Esophagus squamous epithelium (tissue), 4 donors: Measurements from ENCODE around the gene SEC14L6.

Experiments
- CTCF ChIP-seq, 6 experiments: fragments of 450-650 bp in 4 of 6; fragments of 200-600 bp in 2 of 6; sonication (generic) in 2 of 6; IDR thresholded peaks; one replicate each; pipeline ENCODE4 v1.5.1; 2016 to 2019; ENCODE audit warnings: antibody characterized with exemption in 6 of 6, mild to moderate bottlenecking in 4 of 6, moderate library complexity in 4 of 6
- POLR2A ChIP-seq, 4 donors: fragments of 450-650 bp; IDR thresholded peaks; one replicate each; pipeline ENCODE4 v1.6.1; 2017; ENCODE audit warnings: antibody characterized with exemption in 4 of 4, mild to moderate bottlenecking in 4 of 4, moderate library complexity in 3 of 4

GRCh38 chr22:30502911-30503310 is 43.6 kb downstream of the SEC14L6 start:
- no peak for TF ChIP-seq CTCF (IDR thresholded peaks at IDR 0.05)
- no peak for TF ChIP-seq POLR2A (IDR thresholded peaks at IDR 0.05)
